AG20443 (cell line): Measurements from ENCODE around the gene EFCAB14.
A peak's percentile ranks its signal among the peaks of the same experiment; 100 is the strongest.
"Not testable (repeated sequence)": the region's sequence is repeated elsewhere in the genome, so short reads cannot be mapped to it uniquely, and the experiment has no call there.

Source experiments
- DNase-seq: peaks from one replicate; pipeline ENCODE4 v3.0.0; 2012; ENCODE audit warnings: low spot score, mixed read lengths

EFCAB14 gene

GRCh38 chr1:46721686-46722205 is 2.8 kb upstream of the EFCAB14 start:
- DNase-seq: no peak

GRCh38 chr1:46721204-46721603 is 2.3 kb upstream of the EFCAB14 start:
- DNase-seq: no peak

GRCh38 chr1:46720319-46720718 is 1.4 kb upstream of the EFCAB14 start:
- DNase-seq: not testable (repeated sequence)

- DNase-seq: no peak
Observed at GRCh38 chr1:46719689-46720088, 775 bp upstream of the EFCAB14 start.

- peak; percentile 27 for DNase-seq
Observed at GRCh38 chr1:46718340-46718726, 581 bp downstream of the EFCAB14 start.

GRCh38 chr1:46717654-46718053 is 1.3 kb downstream of the EFCAB14 start:
- no peak for DNase-seq

- no peak for DNase-seq
Observed at GRCh38 chr1:46714976-46715375, 3.9 kb downstream of the EFCAB14 start.

- no peak for DNase-seq
Observed at GRCh38 chr1:46708121-46708520, 10.8 kb downstream of the EFCAB14 start.

GRCh38 chr1:46705408-46705807 is 13.5 kb downstream of the EFCAB14 start:
- no peak for DNase-seq

GRCh38 chr1:46703927-46704641 is 14.8 kb downstream of the EFCAB14 start:
- no peak for DNase-seq

- DNase-seq: no peak
Observed at GRCh38 chr1:46699666-46700065, 19.2 kb downstream of the EFCAB14 start.

GRCh38 chr1:46697053-46697452 is 21.9 kb downstream of the EFCAB14 start:
- no peak for DNase-seq

GRCh38 chr1:46694676-46695075 is 24.2 kb downstream of the EFCAB14 start:
- DNase-seq: not testable (repeated sequence)

- DNase-seq: no peak
Observed at GRCh38 chr1:46692811-46693770, 25.8 kb downstream of the EFCAB14 start.

- DNase-seq: no peak
Observed at GRCh38 chr1:46691997-46692790, 26.7 kb downstream of the EFCAB14 start.

GRCh38 chr1:46690931-46691421 is 27.9 kb downstream of the EFCAB14 start:
- DNase-seq: no peak

GRCh38 chr1:46689897-46690296 is 29.0 kb downstream of the EFCAB14 start:
- DNase-seq: no peak

GRCh38 chr1:46689356-46689755 is 29.6 kb downstream of the EFCAB14 start:
- no peak for DNase-seq

GRCh38 chr1:46687921-46688509 is 30.9 kb downstream of the EFCAB14 start:
- DNase-seq: no peak

- peak; percentile 37 for DNase-seq
Observed at GRCh38 chr1:46687093-46687659, 31.7 kb downstream of the EFCAB14 start.

GRCh38 chr1:46686255-46686654 is 32.7 kb downstream of the EFCAB14 start:
- no peak for DNase-seq
